PFSK-1 (cell line): ENCODE results near the gene TMED4.

Source experiments
- FOXP2 ChIP-seq: optimal IDR thresholded peaks from 2 replicates; pipeline ENCODE3; 2011; ENCODE audit warnings: borderline replicate concordance, control low read depth, inconsistent platforms; ENCODE audit not compliant: insufficient read depth; ENCODE audit errors: extremely low read length, extremely low read depth
- POLR2AphosphoS5 ChIP-seq: IDR thresholded peaks from 2 replicates; pipeline ENCODE4 v1.6.1; 2012; ENCODE audit warnings: low read depth, mild to moderate bottlenecking, control low read depth, low read length, moderate library complexity
- SIN3A ChIP-seq: IDR thresholded peaks from 2 replicates; pipeline ENCODE4 v1.6.1; 2012; ENCODE audit warnings: mild to moderate bottlenecking, low read length, moderate library complexity, borderline replicate concordance; ENCODE audit not compliant: insufficient read depth
- TAF1 ChIP-seq: IDR thresholded peaks from 2 replicates; pipeline ENCODE4 v1.6.1; 2012; ENCODE audit warnings: low read length, control low read depth, borderline replicate concordance; ENCODE audit not compliant: insufficient read depth
- TF ChIP-seq, protein P1 (sequence below), 2 experiments: IDR thresholded peaks; 2 replicates each; pipeline versions ENCODE4 v1.6.1 to v1.8.0; 2011 to 2012; ENCODE audit warnings: low read depth in 2 of 2, low read length in 2 of 2, control low read depth in 1 of 2, inconsistent platforms in 1 of 2, mild to moderate bottlenecking in 1 of 2, moderate library complexity in 1 of 2; ENCODE audit not compliant: insufficient read depth in 1 of 2

TMED4 gene

DNA sequence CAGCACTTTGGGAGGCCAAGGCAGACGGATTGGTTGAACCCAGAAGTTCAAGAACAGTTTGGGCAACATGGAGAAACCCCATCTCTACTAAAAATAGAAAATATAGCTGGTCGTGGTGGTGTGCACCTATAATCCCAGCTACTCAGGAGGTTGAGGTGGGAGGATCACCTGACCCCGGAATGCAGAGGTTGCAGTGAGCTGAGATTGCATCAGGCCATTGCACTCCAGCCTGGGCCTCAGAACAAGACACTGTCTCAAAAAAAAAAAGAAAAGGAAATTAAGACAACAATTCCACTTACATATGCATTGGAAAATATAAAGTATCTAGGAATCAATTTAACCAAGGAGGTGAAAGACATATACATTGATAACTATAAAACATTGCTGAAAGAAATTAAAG, 17.2 kb upstream of the TMED4 start:
- TF ChIP-seq POLR2AphosphoS5: no peak
- no peak for TF ChIP-seq TAF1
- no peak for TF ChIP-seq FOXP2
- TF ChIP-seq, protein P1, sequence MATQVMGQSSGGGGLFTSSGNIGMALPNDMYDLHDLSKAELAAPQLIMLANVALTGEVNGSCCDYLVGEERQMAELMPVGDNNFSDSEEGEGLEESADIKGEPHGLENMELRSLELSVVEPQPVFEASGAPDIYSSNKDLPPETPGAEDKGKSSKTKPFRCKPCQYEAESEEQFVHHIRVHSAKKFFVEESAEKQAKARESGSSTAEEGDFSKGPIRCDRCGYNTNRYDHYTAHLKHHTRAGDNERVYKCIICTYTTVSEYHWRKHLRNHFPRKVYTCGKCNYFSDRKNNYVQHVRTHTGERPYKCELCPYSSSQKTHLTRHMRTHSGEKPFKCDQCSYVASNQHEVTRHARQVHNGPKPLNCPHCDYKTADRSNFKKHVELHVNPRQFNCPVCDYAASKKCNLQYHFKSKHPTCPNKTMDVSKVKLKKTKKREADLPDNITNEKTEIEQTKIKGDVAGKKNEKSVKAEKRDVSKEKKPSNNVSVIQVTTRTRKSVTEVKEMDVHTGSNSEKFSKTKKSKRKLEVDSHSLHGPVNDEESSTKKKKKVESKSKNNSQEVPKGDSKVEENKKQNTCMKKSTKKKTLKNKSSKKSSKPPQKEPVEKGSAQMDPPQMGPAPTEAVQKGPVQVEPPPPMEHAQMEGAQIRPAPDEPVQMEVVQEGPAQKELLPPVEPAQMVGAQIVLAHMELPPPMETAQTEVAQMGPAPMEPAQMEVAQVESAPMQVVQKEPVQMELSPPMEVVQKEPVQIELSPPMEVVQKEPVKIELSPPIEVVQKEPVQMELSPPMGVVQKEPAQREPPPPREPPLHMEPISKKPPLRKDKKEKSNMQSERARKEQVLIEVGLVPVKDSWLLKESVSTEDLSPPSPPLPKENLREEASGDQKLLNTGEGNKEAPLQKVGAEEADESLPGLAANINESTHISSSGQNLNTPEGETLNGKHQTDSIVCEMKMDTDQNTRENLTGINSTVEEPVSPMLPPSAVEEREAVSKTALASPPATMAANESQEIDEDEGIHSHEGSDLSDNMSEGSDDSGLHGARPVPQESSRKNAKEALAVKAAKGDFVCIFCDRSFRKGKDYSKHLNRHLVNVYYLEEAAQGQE (IDR thresholded peaks at IDR 0.05; ENCODE audit: insufficient read depth in 1 of 2, low read depth in 2 of 2, low read length in 2 of 2): no peak

DNA sequence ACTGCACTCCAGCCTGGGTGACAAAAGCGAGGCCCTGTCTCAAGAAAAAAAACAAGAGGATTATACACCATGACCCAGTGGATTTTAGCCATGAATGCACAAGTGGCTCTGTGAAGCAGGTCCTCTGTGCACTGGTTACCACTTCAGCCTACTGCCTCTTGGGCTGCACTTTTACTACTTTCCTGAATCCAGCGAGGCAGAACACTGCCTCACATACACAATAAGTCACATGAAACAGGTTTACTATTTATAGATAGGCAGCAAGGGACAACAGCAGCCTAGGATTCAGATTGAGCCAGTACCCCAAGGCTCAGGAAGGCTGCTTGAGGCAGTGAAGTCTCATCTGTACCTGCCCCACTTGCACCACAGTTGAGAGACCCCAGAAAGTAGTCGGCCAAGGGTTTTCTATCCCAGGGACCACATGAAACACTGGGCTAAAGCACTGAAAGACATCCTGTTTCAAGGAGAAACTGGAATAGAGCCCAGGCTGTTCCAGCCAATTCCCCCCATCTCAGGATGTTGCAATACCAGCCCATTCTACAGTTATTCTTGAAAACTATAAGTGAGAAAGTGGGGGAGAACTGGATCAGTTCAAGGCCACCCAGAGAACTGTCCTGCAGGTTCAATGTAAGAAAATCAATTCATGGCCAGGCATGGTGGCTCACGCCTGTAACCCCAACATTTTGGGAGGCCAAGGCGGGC, 14.1 kb upstream of the TMED4 start:
- no peak for TF ChIP-seq FOXP2
- TF ChIP-seq, protein P1 (IDR thresholded peaks at IDR 0.05; ENCODE audit: insufficient read depth in 1 of 2, low read depth in 2 of 2, low read length in 2 of 2): no peak

DNA sequence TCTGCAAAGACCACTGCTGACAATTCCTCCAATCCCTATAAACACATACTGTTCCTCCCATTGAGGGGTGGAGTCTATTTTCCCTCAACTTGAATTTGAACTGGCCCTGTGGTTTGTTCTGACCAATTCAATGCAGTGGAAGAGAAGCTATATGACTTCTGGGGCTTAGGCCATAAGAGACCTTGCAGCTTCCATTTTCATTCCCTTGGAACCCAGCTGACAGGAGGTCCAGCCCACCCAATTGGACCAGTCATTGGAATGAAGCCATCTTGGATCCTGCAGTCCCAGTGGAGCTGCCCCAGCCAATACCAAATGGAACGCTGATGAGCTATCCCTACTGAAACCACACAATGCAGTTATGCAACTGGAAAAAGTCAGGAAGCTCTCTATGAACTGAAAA, 8.9 kb upstream of the TMED4 start:
- TF ChIP-seq POLR2AphosphoS5 (no peak), FOXP2 (no peak), TAF1 (no peak), SIN3A (no peak)
- TF ChIP-seq, protein P1 (IDR thresholded peaks at IDR 0.05; ENCODE audit: insufficient read depth in 1 of 2, low read depth in 2 of 2, low read length in 2 of 2): no peak

DNA sequence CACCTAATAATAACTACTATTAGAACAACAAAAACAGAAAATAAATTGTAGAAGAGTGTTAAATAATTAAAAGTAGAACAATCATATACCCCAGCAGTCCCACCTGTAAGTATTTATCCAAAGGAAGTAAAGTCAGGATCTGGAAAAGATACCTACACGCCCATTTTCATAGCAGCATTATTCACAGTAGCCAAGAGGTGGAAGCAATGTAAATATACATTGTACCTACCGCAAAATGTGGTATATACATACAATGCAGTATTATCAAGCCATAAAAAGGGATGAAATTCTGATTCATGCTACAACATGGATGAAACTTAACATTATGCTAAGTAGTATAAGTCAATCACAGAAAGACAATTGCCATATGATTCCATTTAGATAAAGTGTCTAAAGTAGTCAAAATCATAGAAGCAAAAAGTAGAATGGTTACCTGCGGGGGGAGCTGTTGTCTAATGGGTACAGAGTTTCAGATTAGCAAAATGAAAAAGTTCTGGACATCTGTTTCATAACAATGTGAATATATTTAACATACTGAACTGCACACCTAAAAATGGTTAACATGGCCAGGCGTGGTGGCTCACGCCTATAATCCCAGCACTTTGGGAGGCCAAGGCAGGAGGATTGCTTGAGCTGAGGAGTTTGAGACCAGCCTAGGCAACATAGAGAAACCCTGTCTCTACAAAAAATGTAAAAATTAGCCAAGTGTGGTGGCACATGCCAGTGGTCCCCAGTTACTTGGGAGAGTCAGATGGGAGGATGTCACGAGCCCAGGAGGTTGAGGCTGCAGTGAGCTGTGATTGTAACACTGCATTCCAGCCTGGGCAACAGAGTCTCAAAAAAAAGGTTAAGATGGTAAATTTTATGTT, 6.0 kb upstream of the TMED4 start:
- TF ChIP-seq FOXP2 (no peak), SIN3A (no peak)

DNA sequence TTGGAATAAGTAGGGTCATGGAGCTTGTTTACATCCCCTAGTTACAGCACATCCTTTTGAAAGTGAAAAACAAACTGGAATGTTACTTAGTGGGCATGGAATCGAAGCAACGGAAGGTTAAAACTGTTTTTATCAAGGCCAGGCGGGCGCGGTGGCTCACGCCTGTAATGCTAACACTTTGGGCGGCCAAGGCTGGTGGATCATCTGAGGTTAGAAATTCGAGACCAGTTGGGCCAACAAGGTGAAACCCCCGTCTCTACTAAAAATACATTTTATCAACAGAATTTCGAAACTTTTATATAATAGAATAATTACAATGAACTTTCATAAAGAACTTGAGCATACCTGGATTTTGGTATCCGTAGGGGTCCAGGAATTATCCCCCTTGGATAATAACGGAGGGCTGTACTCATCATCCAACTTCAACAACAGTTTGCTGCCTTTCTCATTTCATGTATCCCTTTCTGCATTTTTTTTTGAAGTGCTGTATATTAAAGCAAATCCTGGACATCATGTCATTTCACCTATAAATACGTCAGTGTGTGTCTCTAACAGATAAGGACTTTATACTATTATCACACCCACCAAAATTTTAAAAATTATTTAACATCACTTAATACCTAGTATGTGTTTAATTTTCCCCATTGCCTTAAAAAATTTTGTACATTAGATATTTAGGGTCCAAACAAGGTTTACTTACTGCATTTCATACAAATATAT, 1.3 kb upstream of the TMED4 start:
- TF ChIP-seq, protein P1 (IDR thresholded peaks at IDR 0.05; ENCODE audit: insufficient read depth in 1 of 2, low read depth in 2 of 2, low read length in 2 of 2): no peak
- TF ChIP-seq SIN3A: no peak
- no peak for TF ChIP-seq FOXP2
- TF ChIP-seq TAF1: no peak
- no peak for TF ChIP-seq POLR2AphosphoS5
